Progenitor cell of endocrine pancreas (in vitro differentiated cells): ENCODE data around the gene MADCAM1. TPM values are rescaled to one million over a fixed set of nuclear protein-coding genes. Genes with fewer than 3 reads are reported as not detected.
"Not testable (repeated sequence)": the region's sequence is repeated elsewhere in the genome, so short reads cannot be mapped to it uniquely, and the experiment has no call there.

ENCODE experiments used
- DNase-seq: peaks from one replicate; pipeline ENCODE4 v3.0.0; 2021; ENCODE audit warnings: low spot score; ENCODE audit not compliant: unreplicated experiment
- H3K27ac Mint-ChIP-seq: 2 replicates; pipeline ENCODE4 v1.8.0; 2021; ENCODE audit warnings: mild to moderate bottlenecking, moderate library complexity, mixed read lengths
- H3K27me3 Mint-ChIP-seq: 2 replicates; pipeline ENCODE4 v1.8.0; 2021; ENCODE audit warnings: mixed read lengths
- H3K36me3 Mint-ChIP-seq: 2 replicates; pipeline ENCODE4 v1.8.0; 2022; ENCODE audit warnings: mixed read lengths; ENCODE audit not compliant: insufficient read depth
- H3K4me1 Mint-ChIP-seq: 2 replicates; pipeline ENCODE4 v1.8.0; 2021; ENCODE audit warnings: low read depth, mixed read lengths
- H3K4me3 Mint-ChIP-seq: 2 replicates; pipeline ENCODE4 v1.8.0; 2021; ENCODE audit warnings: low read depth, mild to moderate bottlenecking, moderate library complexity, mixed read lengths
- H3K9me3 Mint-ChIP-seq: 2 replicates; pipeline ENCODE4 v1.8.0; 2021; ENCODE audit warnings: low read depth, mixed read lengths
- long read RNA-seq: library from polyadenylated mRNA; unstranded; transcript quantifications from one replicate; pipeline ENCODE4 v2.0.0, GENCODE V29; 2020
- total RNA-seq: library from RNA; stranded (reverse); gene quantifications from 2 replicates; pipeline ENCODE4 v1.2.1, GENCODE V29; 2021
- TF ChIP-seq, protein P1 (sequence below): fragments of 200-600 bp; sonication (generic); IDR thresholded peaks from one replicate; pipeline ENCODE4 v1.5.0; 2021; ENCODE audit warnings: antibody characterized with exemption, mild to moderate bottlenecking; ENCODE audit not compliant: unreplicated experiment

The MADCAM1 gene
- total RNA-seq = 0.77 and 1.0 TPM in 2 replicates
- long read RNA-seq = 0 reads

DNA sequence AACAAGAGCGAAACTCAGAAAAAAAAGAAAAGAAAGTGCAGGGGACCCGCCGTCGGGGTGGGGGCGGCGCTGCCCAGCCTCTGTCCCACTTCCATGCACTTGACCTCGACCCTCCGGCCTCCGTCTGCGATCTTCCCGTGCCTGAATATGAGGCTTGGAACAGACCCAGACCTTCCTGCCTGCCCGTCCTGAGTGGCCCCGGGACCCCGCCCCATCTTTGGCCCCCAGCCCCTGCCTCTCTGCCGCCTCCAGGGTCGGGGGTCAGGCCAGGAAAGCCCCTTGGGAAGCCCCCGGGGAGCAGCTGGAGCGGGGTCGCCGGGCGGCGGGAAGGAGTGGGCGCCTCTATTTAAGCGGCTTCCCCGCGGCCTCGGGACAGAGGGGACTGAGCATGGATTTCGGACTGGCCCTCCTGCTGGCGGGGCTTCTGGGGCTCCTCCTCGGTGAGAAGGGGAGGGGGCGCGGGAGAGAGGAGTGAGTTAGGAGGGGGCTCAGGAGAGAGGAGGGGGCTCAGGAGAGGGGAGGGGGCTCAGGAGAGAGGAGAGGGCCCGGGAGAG is at the start of gene MADCAM1:
MADCAM1 (plus strand) TSS at position 375 of the 554 bp plus-strand sequence; CDS start at position 389, 14 bp downstream.
- Mint-ChIP-seq H3K27me3 (peaks cover 26% of the 10 kb centered on the region), H3K4me3 (no peak within 1 kb of the TSS)
- DNase-seq = no peak

GRCh38 chr19:447064-447426 is 49.2 kb upstream of the MADCAM1 start:
- no peak for DNase-seq
- TF ChIP-seq, protein P1, sequence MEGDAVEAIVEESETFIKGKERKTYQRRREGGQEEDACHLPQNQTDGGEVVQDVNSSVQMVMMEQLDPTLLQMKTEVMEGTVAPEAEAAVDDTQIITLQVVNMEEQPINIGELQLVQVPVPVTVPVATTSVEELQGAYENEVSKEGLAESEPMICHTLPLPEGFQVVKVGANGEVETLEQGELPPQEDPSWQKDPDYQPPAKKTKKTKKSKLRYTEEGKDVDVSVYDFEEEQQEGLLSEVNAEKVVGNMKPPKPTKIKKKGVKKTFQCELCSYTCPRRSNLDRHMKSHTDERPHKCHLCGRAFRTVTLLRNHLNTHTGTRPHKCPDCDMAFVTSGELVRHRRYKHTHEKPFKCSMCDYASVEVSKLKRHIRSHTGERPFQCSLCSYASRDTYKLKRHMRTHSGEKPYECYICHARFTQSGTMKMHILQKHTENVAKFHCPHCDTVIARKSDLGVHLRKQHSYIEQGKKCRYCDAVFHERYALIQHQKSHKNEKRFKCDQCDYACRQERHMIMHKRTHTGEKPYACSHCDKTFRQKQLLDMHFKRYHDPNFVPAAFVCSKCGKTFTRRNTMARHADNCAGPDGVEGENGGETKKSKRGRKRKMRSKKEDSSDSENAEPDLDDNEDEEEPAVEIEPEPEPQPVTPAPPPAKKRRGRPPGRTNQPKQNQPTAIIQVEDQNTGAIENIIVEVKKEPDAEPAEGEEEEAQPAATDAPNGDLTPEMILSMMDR = no peak
- H3K27me3 Mint-ChIP-seq = no peaks in the 10 kb centered on the region
- no peaks in the 10 kb centered on the region for H3K9me3 Mint-ChIP-seq
- H3K27ac Mint-ChIP-seq = no peak overlapping the region
- no peak overlapping the region for H3K4me3 Mint-ChIP-seq
- no peaks in the 10 kb centered on the region for H3K4me1 Mint-ChIP-seq
- peaks cover 21% of the 10 kb centered on the region for H3K36me3 Mint-ChIP-seq

More for the DNA sequence above, at the start of gene MADCAM1:
- TF ChIP-seq, protein P1 = no peak
- no peaks in the 10 kb centered on the region for H3K36me3 Mint-ChIP-seq
- no peaks in the 10 kb centered on the region for H3K4me1 Mint-ChIP-seq
- H3K9me3 Mint-ChIP-seq = no peaks in the 10 kb centered on the region
- H3K27ac Mint-ChIP-seq = no peak within 1 kb of the TSS

- DNase-seq = no peak
- Mint-ChIP-seq H3K27ac (no peak overlapping the region), H3K4me3 (no peak overlapping the region)
These were observed 48.3 kb upstream of the MADCAM1 start for GRCh38 chr19:447816-448560.

DNA sequence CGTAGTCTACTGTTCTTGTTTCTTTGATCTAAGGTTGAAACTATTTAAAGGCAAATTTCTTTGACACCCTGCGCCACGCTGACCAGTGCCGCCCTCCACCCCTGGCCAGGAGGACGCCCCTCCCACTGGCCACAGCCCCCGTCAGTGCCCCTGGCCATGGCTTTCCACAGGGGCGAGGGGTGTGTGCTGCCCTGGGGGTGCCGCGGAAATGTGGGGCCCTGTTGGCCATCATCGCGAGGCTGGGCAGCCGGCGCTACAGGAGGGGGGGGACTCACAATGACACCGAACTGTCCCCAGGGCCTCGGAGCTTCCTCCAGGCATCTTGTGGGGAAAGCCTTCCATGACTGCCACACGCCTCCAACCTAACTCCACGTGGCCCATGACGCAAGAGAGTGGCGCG is 46.4 kb upstream of the MADCAM1 start:
- TF ChIP-seq, protein P1 = no peak
- Mint-ChIP-seq H3K4me1 (no peaks in the 10 kb centered on the region), H3K36me3 (peaks cover 38% of the 10 kb centered on the region), H3K27me3 (no peaks in the 10 kb centered on the region), H3K27ac (no peak overlapping the region), H3K9me3 (no peaks in the 10 kb centered on the region), H3K4me3 (no peak overlapping the region)
- no peak for DNase-seq

More at GRCh38 chr19:447816-448560, 48.3 kb upstream of the MADCAM1 start:
- Mint-ChIP-seq H3K27me3 (no peaks in the 10 kb centered on the region), H3K36me3 (peaks cover 28% of the 10 kb centered on the region), H3K9me3 (no peaks in the 10 kb centered on the region), H3K4me1 (no peaks in the 10 kb centered on the region)
- TF ChIP-seq, protein P1 = no peak

GRCh38 chr19:450912-451481 is 45.3 kb upstream of the MADCAM1 start:
- not testable (repeated sequence) for H3K27ac Mint-ChIP-seq, H3K4me1 Mint-ChIP-seq, H3K9me3 Mint-ChIP-seq, H3K4me3 Mint-ChIP-seq, H3K27me3 Mint-ChIP-seq, DNase-seq
- peaks cover 38% of the 10 kb centered on the region for H3K36me3 Mint-ChIP-seq
